ENCODE measurements around the gene WASL.
"Not testable (repeated sequence)": the region's sequence is repeated elsewhere in the genome, so short reads cannot be mapped to it uniquely, and the experiment has no call there.

Gene WASL

GRCh38 chr7:123748734-123749536 is at the start of gene WASL:
Gene WASL (minus strand): TSS chr7:123749003. CDS start chr7:123748734, 269 bp downstream.
- H3K9me3 ChIP-seq (ENCODE audit: control insufficient read depth in 1 of 2, low read length in 2 of 2) = no peaks in the 10 kb centered on the region
- H3K27ac ChIP-seq (ENCODE audit: low read depth, low read length) = peak within 1 kb of the TSS; percentile 98
- H3K36me3 ChIP-seq (ENCODE audit: control insufficient read depth in 1 of 2, insufficient read depth in 2 of 2, low read length in 2 of 2) = no peaks in the 10 kb centered on the region
- no peaks in the 10 kb centered on the region for H3K27me3 ChIP-seq (ENCODE audit: control insufficient read depth in 1 of 2, insufficient read depth in 2 of 2, low read length in 2 of 2)
- H3K4me1 ChIP-seq (ENCODE audit: control insufficient read depth in 1 of 2, insufficient read depth in 2 of 2, low read length in 2 of 2) = peaks cover 32 to 46% of the 10 kb centered on the region in 2 donors
- peak within 1 kb of the TSS; percentile 92 to 98 for H3K9ac ChIP-seq (ENCODE audit: low read depth in 1 of 2, low read length in 2 of 2)
- H3K4me3 ChIP-seq (ENCODE audit: low read depth in 1 of 2, low read length in 2 of 2) = peak within 1 kb of the TSS; percentile 87 to 90

GRCh38 chr7:123797673-123798531 is 49.1 kb upstream of the WASL start:
- peak overlapping the region; percentile 10 to 33 for H3K4me3 ChIP-seq (ENCODE audit: low read depth in 1 of 2, low read length in 2 of 2)
- no peaks in the 10 kb centered on the region for H3K36me3 ChIP-seq (ENCODE audit: control insufficient read depth in 1 of 2, insufficient read depth in 2 of 2, low read length in 2 of 2)
- H3K9me3 ChIP-seq (ENCODE audit: control insufficient read depth in 1 of 2, low read length in 2 of 2) = peaks cover 0 to 2% of the 10 kb centered on the region in 2 donors
- H3K9ac ChIP-seq (ENCODE audit: low read depth in 1 of 2, low read length in 2 of 2) = no peak overlapping the region
- no peaks in the 10 kb centered on the region for H3K27me3 ChIP-seq (ENCODE audit: control insufficient read depth in 1 of 2, insufficient read depth in 2 of 2, low read length in 2 of 2)
- H3K4me1 ChIP-seq (ENCODE audit: control insufficient read depth in 1 of 2, insufficient read depth in 2 of 2, low read length in 2 of 2) = peaks cover 3 to 9% of the 10 kb centered on the region in 2 donors
- no peak overlapping the region for H3K27ac ChIP-seq (ENCODE audit: low read depth, low read length)

GRCh38 chr7:123796568-123796967 is 47.8 kb upstream of the WASL start:
- Histone ChIP-seq H3K4me1 (ENCODE audit: control insufficient read depth in 1 of 2, insufficient read depth in 2 of 2, low read length in 2 of 2) (peaks cover 3 to 9% of the 10 kb centered on the region in 2 donors), H3K27ac (ENCODE audit: low read depth, low read length) (no peak overlapping the region), H3K36me3 (ENCODE audit: control insufficient read depth in 1 of 2, insufficient read depth in 2 of 2, low read length in 2 of 2) (no peaks in the 10 kb centered on the region)

GRCh38 chr7:123795917-123796316 is 47.1 kb upstream of the WASL start:
- Histone ChIP-seq H3K27ac (ENCODE audit: low read depth, low read length) (no peak overlapping the region), H3K4me1 (ENCODE audit: control insufficient read depth in 1 of 2, insufficient read depth in 2 of 2, low read length in 2 of 2) (peaks cover 3 to 9% of the 10 kb centered on the region in 2 donors), H3K27me3 (ENCODE audit: control insufficient read depth in 1 of 2, insufficient read depth in 2 of 2, low read length in 2 of 2) (no peaks in the 10 kb centered on the region), H3K9ac (ENCODE audit: low read depth in 1 of 2, low read length in 2 of 2) (no peak overlapping the region), H3K4me3 (ENCODE audit: low read depth in 1 of 2, low read length in 2 of 2) (no peak overlapping the region), H3K9me3 (ENCODE audit: control insufficient read depth in 1 of 2, low read length in 2 of 2) (peaks cover 0 to 2% of the 10 kb centered on the region in 2 donors), H3K36me3 (ENCODE audit: control insufficient read depth in 1 of 2, insufficient read depth in 2 of 2, low read length in 2 of 2) (no peaks in the 10 kb centered on the region)

More at GRCh38 chr7:123796568-123796967, 47.8 kb upstream of the WASL start:
- H3K27me3 ChIP-seq (ENCODE audit: control insufficient read depth in 1 of 2, insufficient read depth in 2 of 2, low read length in 2 of 2) = no peaks in the 10 kb centered on the region
- no peak overlapping the region for H3K9ac ChIP-seq (ENCODE audit: low read depth in 1 of 2, low read length in 2 of 2)
- peaks cover 0 to 2% of the 10 kb centered on the region in 2 donors for H3K9me3 ChIP-seq (ENCODE audit: control insufficient read depth in 1 of 2, low read length in 2 of 2)
- no peak overlapping the region for H3K4me3 ChIP-seq (ENCODE audit: low read depth in 1 of 2, low read length in 2 of 2)

GRCh38 chr7:123795116-123795515 is 46.3 kb upstream of the WASL start:
- not testable (repeated sequence) for H3K4me1 ChIP-seq (ENCODE audit: control insufficient read depth in 1 of 2, insufficient read depth in 2 of 2, low read length in 2 of 2); H3K9ac ChIP-seq (ENCODE audit: low read depth in 1 of 2, low read length in 2 of 2); H3K9me3 ChIP-seq (ENCODE audit: control insufficient read depth in 1 of 2, low read length in 2 of 2); H3K4me3 ChIP-seq (ENCODE audit: low read depth in 1 of 2, low read length in 2 of 2); H3K27ac ChIP-seq (ENCODE audit: low read depth, low read length); H3K27me3 ChIP-seq (ENCODE audit: control insufficient read depth in 1 of 2, insufficient read depth in 2 of 2, low read length in 2 of 2); H3K36me3 ChIP-seq (ENCODE audit: control insufficient read depth in 1 of 2, insufficient read depth in 2 of 2, low read length in 2 of 2)

GRCh38 chr7:123792547-123792946 is 43.7 kb upstream of the WASL start:
- Histone ChIP-seq H3K9me3 (ENCODE audit: control insufficient read depth in 1 of 2, low read length in 2 of 2) (peaks cover 0 to 2% of the 10 kb centered on the region in 2 donors), H3K4me3 (ENCODE audit: low read depth in 1 of 2, low read length in 2 of 2) (no peak overlapping the region), H3K4me1 (ENCODE audit: control insufficient read depth in 1 of 2, insufficient read depth in 2 of 2, low read length in 2 of 2) (peaks cover 0 to 7% of the 10 kb centered on the region in 2 donors), H3K9ac (ENCODE audit: low read depth in 1 of 2, low read length in 2 of 2) (no peak overlapping the region), H3K27me3 (ENCODE audit: control insufficient read depth in 1 of 2, insufficient read depth in 2 of 2, low read length in 2 of 2) (no peaks in the 10 kb centered on the region), H3K36me3 (ENCODE audit: control insufficient read depth in 1 of 2, insufficient read depth in 2 of 2, low read length in 2 of 2) (no peaks in the 10 kb centered on the region), H3K27ac (ENCODE audit: low read depth, low read length) (no peak overlapping the region)

- H3K9me3 ChIP-seq (ENCODE audit: control insufficient read depth in 1 of 2, low read length in 2 of 2) = peaks cover 0 to 2% of the 10 kb centered on the region in 2 donors
- no peaks in the 10 kb centered on the region for H3K27me3 ChIP-seq (ENCODE audit: control insufficient read depth in 1 of 2, insufficient read depth in 2 of 2, low read length in 2 of 2)
- no peak overlapping the region for H3K9ac ChIP-seq (ENCODE audit: low read depth in 1 of 2, low read length in 2 of 2)
- H3K4me1 ChIP-seq (ENCODE audit: control insufficient read depth in 1 of 2, insufficient read depth in 2 of 2, low read length in 2 of 2) = no peaks in the 10 kb centered on the region
- no peaks in the 10 kb centered on the region for H3K36me3 ChIP-seq (ENCODE audit: control insufficient read depth in 1 of 2, insufficient read depth in 2 of 2, low read length in 2 of 2)
- no peak overlapping the region for H3K4me3 ChIP-seq (ENCODE audit: low read depth in 1 of 2, low read length in 2 of 2)
- H3K27ac ChIP-seq (ENCODE audit: low read depth, low read length) = no peak overlapping the region
Observed at GRCh38 chr7:123791001-123791400, 42.2 kb upstream of the WASL start.

- no peak overlapping the region for H3K27ac ChIP-seq (ENCODE audit: low read depth, low read length)
- no peak overlapping the region for H3K4me3 ChIP-seq (ENCODE audit: low read depth in 1 of 2, low read length in 2 of 2)
- no peaks in the 10 kb centered on the region for H3K27me3 ChIP-seq (ENCODE audit: control insufficient read depth in 1 of 2, insufficient read depth in 2 of 2, low read length in 2 of 2)
- peaks cover 0 to 2% of the 10 kb centered on the region in 2 donors for H3K9me3 ChIP-seq (ENCODE audit: control insufficient read depth in 1 of 2, low read length in 2 of 2)
- H3K9ac ChIP-seq (ENCODE audit: low read depth in 1 of 2, low read length in 2 of 2) = no peak overlapping the region
- H3K4me1 ChIP-seq (ENCODE audit: control insufficient read depth in 1 of 2, insufficient read depth in 2 of 2, low read length in 2 of 2) = no peaks in the 10 kb centered on the region
- no peaks in the 10 kb centered on the region for H3K36me3 ChIP-seq (ENCODE audit: control insufficient read depth in 1 of 2, insufficient read depth in 2 of 2, low read length in 2 of 2)
Observed at GRCh38 chr7:123789817-123790216, 41.0 kb upstream of the WASL start.

GRCh38 chr7:123789206-123789784 is 40.5 kb upstream of the WASL start:
- Histone ChIP-seq H3K27me3 (ENCODE audit: control insufficient read depth in 1 of 2, insufficient read depth in 2 of 2, low read length in 2 of 2) (no peaks in the 10 kb centered on the region), H3K9ac (ENCODE audit: low read depth in 1 of 2, low read length in 2 of 2) (no peak overlapping the region), H3K4me1 (ENCODE audit: control insufficient read depth in 1 of 2, insufficient read depth in 2 of 2, low read length in 2 of 2) (peaks cover 0 to 5% of the 10 kb centered on the region in 2 donors), H3K4me3 (ENCODE audit: low read depth in 1 of 2, low read length in 2 of 2) (no peak overlapping the region), H3K9me3 (ENCODE audit: control insufficient read depth in 1 of 2, low read length in 2 of 2) (no peaks in the 10 kb centered on the region), H3K36me3 (ENCODE audit: control insufficient read depth in 1 of 2, insufficient read depth in 2 of 2, low read length in 2 of 2) (no peaks in the 10 kb centered on the region), H3K27ac (ENCODE audit: low read depth, low read length) (no peak overlapping the region)

- Histone ChIP-seq H3K9me3 (ENCODE audit: control insufficient read depth in 1 of 2, low read length in 2 of 2) (no peaks in the 10 kb centered on the region), H3K36me3 (ENCODE audit: control insufficient read depth in 1 of 2, insufficient read depth in 2 of 2, low read length in 2 of 2) (no peaks in the 10 kb centered on the region), H3K4me1 (ENCODE audit: control insufficient read depth in 1 of 2, insufficient read depth in 2 of 2, low read length in 2 of 2) (peaks cover 0 to 11% of the 10 kb centered on the region in 2 donors), H3K27ac (ENCODE audit: low read depth, low read length) (no peak overlapping the region), H3K9ac (ENCODE audit: low read depth in 1 of 2, low read length in 2 of 2) (no peak overlapping the region), H3K4me3 (ENCODE audit: low read depth in 1 of 2, low read length in 2 of 2) (no peak overlapping the region), H3K27me3 (ENCODE audit: control insufficient read depth in 1 of 2, insufficient read depth in 2 of 2, low read length in 2 of 2) (no peaks in the 10 kb centered on the region)
Observed at GRCh38 chr7:123788584-123788983, 39.8 kb upstream of the WASL start.

All from duodenal mucosa (tissue), 2 donors.